ENCODE results near the gene NSG1.

GRCh38 chr4:4433941-4434340 is 47.0 kb downstream of the NSG1 start:
- TF ChIP-seq CTCF (IDR thresholded peaks at IDR 0.05; ENCODE audit: low read depth, low read length, poor library complexity, severe bottlenecking) (no peak), EZH2phosphoT487 (IDR thresholded peaks at IDR 0.05; ENCODE audit: borderline replicate concordance, low read length) (no peak)

Data from DOHH2 (cell line).